IMR-90 (cell line): ENCODE data around the gene CALY. TPM values are rescaled to one million over a fixed set of nuclear protein-coding genes. Genes with fewer than 3 reads are reported as not detected.

Source experiments
- ATAC-seq: fragments of 200-7000 bp; cut with Tn5 transposase; 2 replicates; pipeline ENCODE4 v1.9.1; 2020; ENCODE audit warnings: low read depth, mild to moderate bottlenecking, moderate library complexity
- BruUV-seq: library from RNA; stranded (reverse); fragments of 400-500 nt; replicated peaks from 2 replicates; lab custom pipeline; 2021; lab: Mats Ljungman, UMichigan
- CTCF ChIA-PET: fragments of 300-600 bp; formaldehyde crosslinking; extraction: SDS; loops from one replicate; lab custom pipeline; 2021; ENCODE audit warnings: antibody characterized with exemption; lab: Yijun Ruan, JAX
- POLR2A ChIA-PET: fragments of 300-600 bp; sonication (Branson Sonifier 250); formaldehyde crosslinking; loops from one replicate; lab custom pipeline; 2022; ENCODE audit warnings: antibody characterized with exemption; ENCODE audit not compliant: unreplicated experiment; lab: Charles Lee
- DNase-seq: peaks from one replicate; pipeline ENCODE4 v3.0.0; 2013
- H2AFZ ChIP-seq: replicated peaks from 2 replicates; pipeline ENCODE3; 2013; ENCODE audit warnings: low read length, mild to moderate bottlenecking; ENCODE audit not compliant: poor library complexity
- H2AK5ac ChIP-seq: 2 replicates; pipeline ENCODE4 v1.6.1; 2013; ENCODE audit warnings: low read depth, low read length, inconsistent platforms
- H2AK9ac ChIP-seq: replicated peaks from 2 replicates; pipeline ENCODE3; 2013; ENCODE audit warnings: mild to moderate bottlenecking, low read depth, low read length, moderate library complexity; ENCODE audit not compliant: poor library complexity
- H2BK120ac ChIP-seq: 2 replicates; pipeline ENCODE4 v1.6.1; 2013; ENCODE audit warnings: low read depth, low read length, inconsistent platforms
- H2BK15ac ChIP-seq: 3 replicates; pipeline ENCODE4 v1.6.1; 2013; ENCODE audit warnings: low read depth, low read length, inconsistent platforms
- H2BK20ac ChIP-seq: 2 replicates; pipeline ENCODE4 v1.6.1; 2013; ENCODE audit warnings: low read depth, mild to moderate bottlenecking, inconsistent platforms, low read length, moderate library complexity
- H2BK5ac ChIP-seq: 2 replicates; pipeline ENCODE4 v1.6.1; 2013; ENCODE audit warnings: mild to moderate bottlenecking, low read depth, low read length, inconsistent platforms; ENCODE audit not compliant: poor library complexity, severe bottlenecking
- H3K14ac ChIP-seq: replicated peaks from 2 replicates; pipeline ENCODE4 v1.6.1; 2013; ENCODE audit warnings: low read depth, low read length, inconsistent platforms
- H3K18ac ChIP-seq: 2 replicates; pipeline ENCODE4 v1.6.1; 2013; ENCODE audit warnings: low read depth, low read length, control low read depth
- H3K23ac ChIP-seq: 2 replicates; pipeline ENCODE4 v1.6.1; 2013; ENCODE audit warnings: low read depth, low read length, inconsistent platforms
- H3K27ac ChIP-seq: 2 replicates; pipeline ENCODE4 v1.5.1; 2013; ENCODE audit warnings: mild to moderate bottlenecking, control low read depth, low read length; ENCODE audit not compliant: insufficient read depth
- H3K27me3 ChIP-seq: 2 replicates; pipeline ENCODE4 v1.6.1; 2013; ENCODE audit warnings: low read length; ENCODE audit not compliant: control insufficient read depth, insufficient read depth
- H3K36me3 ChIP-seq: 2 replicates; pipeline ENCODE4 v1.6.1; 2013; ENCODE audit warnings: low read length, mixed read lengths; ENCODE audit not compliant: control insufficient read depth, insufficient read depth
- H3K4ac ChIP-seq: 2 replicates; pipeline ENCODE4 v1.6.1; 2013; ENCODE audit warnings: low read depth, low read length, inconsistent platforms
- H3K4me1 ChIP-seq: 2 replicates; pipeline ENCODE4 v1.6.1; 2013; ENCODE audit warnings: low read length, mixed read lengths; ENCODE audit not compliant: control insufficient read depth, insufficient read depth
- H3K4me2 ChIP-seq: 2 replicates; pipeline ENCODE4 v1.6.1; 2013; ENCODE audit warnings: low read depth, mild to moderate bottlenecking, control low read depth, low read length, moderate library complexity
- H3K4me3 ChIP-seq: 2 replicates; pipeline ENCODE4 v1.5.1; 2013; ENCODE audit warnings: low read depth, mild to moderate bottlenecking, control low read depth, low read length, moderate library complexity; ENCODE audit not compliant: insufficient read depth
- H3K56ac ChIP-seq: 2 replicates; pipeline ENCODE4 v1.6.1; 2013; ENCODE audit warnings: low read length, inconsistent platforms; ENCODE audit not compliant: insufficient read depth; ENCODE audit errors: extremely low read depth
- H3K79me1 ChIP-seq, 2 experiments: 2 replicates each; pipeline ENCODE4 v1.6.1; 2013; ENCODE audit warnings: low read length in 2 of 2, inconsistent platforms in 1 of 2, low read depth in 1 of 2
- H3K9ac ChIP-seq: 2 replicates; pipeline ENCODE4 v1.6.1; 2013; ENCODE audit warnings: low read depth, low read length, control low read depth
- H3K9me1 ChIP-seq: 2 replicates; pipeline ENCODE4 v1.6.1; 2013; ENCODE audit warnings: low read length, inconsistent platforms; ENCODE audit not compliant: insufficient read depth
- H3K9me3 ChIP-seq: 2 replicates; pipeline ENCODE4 v1.6.1; 2013; ENCODE audit warnings: low read length; ENCODE audit not compliant: control insufficient read depth, insufficient read depth
- H4K20me1 ChIP-seq: 2 replicates; pipeline ENCODE4 v1.6.1; 2013; ENCODE audit warnings: low read length, inconsistent platforms; ENCODE audit not compliant: insufficient read depth
- H4K5ac ChIP-seq: 2 replicates; pipeline ENCODE4 v1.6.1; 2013; ENCODE audit warnings: mild to moderate bottlenecking, low read depth, low read length, control low read depth
- H4K8ac ChIP-seq, 2 experiments: 2 replicates each; pipeline ENCODE4 v1.6.1; 2013; ENCODE audit warnings: low read depth in 2 of 2, low read length in 2 of 2, control low read depth in 1 of 2, inconsistent platforms in 1 of 2
- H4K91ac ChIP-seq: 2 replicates; pipeline ENCODE4 v1.6.1; 2013; ENCODE audit warnings: low read depth, low read length, inconsistent platforms; ENCODE audit not compliant: insufficient read depth
- BHLHE40 ChIP-seq: fragments of 150-350 bp; IDR thresholded peaks from 2 replicates; pipeline ENCODE4 v1.6.1; 2016; ENCODE audit warnings: mild to moderate bottlenecking, low read depth, low read length
- CEBPB ChIP-seq: IDR thresholded peaks from 2 replicates; pipeline ENCODE4 v1.6.1; 2012; ENCODE audit warnings: low read depth, low read length, improper control_type of control experiment
- CHD1 ChIP-seq: IDR thresholded peaks from 2 replicates; pipeline ENCODE4 v1.6.1; 2012; ENCODE audit warnings: low read depth, low read length, improper control_type of control experiment
- CTCF ChIP-seq: conservative IDR thresholded peaks from 2 replicates; pipeline ENCODE4 v1.5.1; 2012; ENCODE audit warnings: mild to moderate bottlenecking, low read depth, low read length, improper control_type of control experiment
- ELK1 ChIP-seq: fragments of 150-350 bp; IDR thresholded peaks from 2 replicates; pipeline ENCODE4 v1.6.1; 2016; ENCODE audit warnings: low read depth, mild to moderate bottlenecking, low read length, moderate library complexity, borderline replicate concordance
- MAFK ChIP-seq: IDR thresholded peaks from 2 replicates; pipeline ENCODE4 v1.6.1; 2012; ENCODE audit warnings: low read depth, low read length, improper control_type of control experiment
- MAZ ChIP-seq: IDR thresholded peaks from 2 replicates; pipeline ENCODE4 v1.6.1; 2012; ENCODE audit warnings: low read depth, mild to moderate bottlenecking, low read length, improper control_type of control experiment, moderate library complexity, borderline replicate concordance
- MXI1 ChIP-seq: IDR thresholded peaks from 2 replicates; pipeline ENCODE4 v1.6.1; 2012; ENCODE audit warnings: low read depth, mild to moderate bottlenecking, low read length, moderate library complexity, borderline replicate concordance
- NFE2L2 ChIP-seq: fragments of 150-350 bp; IDR thresholded peaks from 2 replicates; pipeline ENCODE4 v1.6.1; 2016; ENCODE audit warnings: low read depth, mild to moderate bottlenecking, low read length
- POLR2A ChIP-seq: IDR thresholded peaks from 2 replicates; pipeline ENCODE4 v1.6.1; 2012; ENCODE audit warnings: mild to moderate bottlenecking, low read depth, low read length
- RAD21 ChIP-seq: IDR thresholded peaks from 2 replicates; pipeline ENCODE4 v1.6.1; 2012; ENCODE audit warnings: low read length, improper control_type of control experiment
- RCOR1 ChIP-seq: IDR thresholded peaks from 2 replicates; pipeline ENCODE4 v1.6.1; 2012; ENCODE audit warnings: mild to moderate bottlenecking, low read length, improper control_type of control experiment; ENCODE audit not compliant: insufficient replicate concordance
- SMC3 ChIP-seq: fragments of 150-350 bp; IDR thresholded peaks from 2 replicates; pipeline ENCODE4 v1.6.1; 2016; ENCODE audit warnings: low read depth, mild to moderate bottlenecking, antibody characterized with exemption, low read length, moderate library complexity
- USF2 ChIP-seq: fragments of 150-350 bp; IDR thresholded peaks from 2 replicates; pipeline ENCODE4 v1.6.1; 2017; ENCODE audit warnings: mild to moderate bottlenecking, antibody characterized with exemption, low read length, low read depth
- WGBS, 2 experiments: methylation state at CpG; one replicate each; pipeline versions ENCODE4 v1.1.5 to v1.1.7; 2013; ENCODE audit warnings: missing lambda C conversion rate in 2 of 2; ENCODE audit not compliant: insufficient read length in 1 of 2; ENCODE audit errors: extremely low coverage in 2 of 2; 5-methylcytosine and 5-hydroxymethylcytosine counted together
- dilution Hi-C: fragments of 300-500 bp; cut with HindIII; formaldehyde crosslinking; loops from one replicate; pipeline ENCODE4 v1.14.3; 2018; ENCODE audit warnings: low sequenced_read_pairs; ENCODE audit not compliant: unreplicated experiment
- in situ Hi-C: fragments of 300-500 bp; cut with MboI; formaldehyde crosslinking; loops from 3 replicates; pipeline ENCODE4 v1.14.3; 2019; ENCODE audit warnings: low sequenced_read_pairs, inconsistent platforms, mixed read lengths
- intact Hi-C: fragments of 100-400 bp; cut with micrococcal nuclease; formaldehyde crosslinking; loops from 2 replicates; pipeline ENCODE4 v1.10.0; 2022
- polyA plus RNA-seq, 3 experiments: library from polyadenylated mRNA; depleted of rRNA; stranded (reverse); fragments of >200 nt; gene quantifications; 2 replicates each; pipeline ENCODE4 v1.2.3, GENCODE V29; 2012; ENCODE audit warnings: low replicate concordance in 1 of 3
- total RNA-seq: library from RNA; depleted of rRNA; stranded (reverse); fragments of >200 nt; gene quantifications from 2 replicates; pipeline ENCODE4 v1.2.3, GENCODE V29; 2012

Gene CALY
- total and polyA plus RNA-seq, 2 of the 4 experiments (the other 2 are of a cell fraction): 0.34 TPM; not detected in 1

- H3K18ac ChIP-seq: no peak overlapping the region
- 99% methylated on average over 20 of the region's 24 CpGs; no CpG with 5 or more reads in 1 of the 2 experiments for WGBS, 2 experiments
- no peak overlapping the region for H3K4ac ChIP-seq
- H2BK15ac ChIP-seq: no peak overlapping the region
- H2BK5ac ChIP-seq: no peak overlapping the region
- H3K4me3 ChIP-seq: no peak overlapping the region
- H3K27ac ChIP-seq: no peak overlapping the region
- H2AFZ ChIP-seq: no peak overlapping the region
- peaks cover 75% of the 10 kb centered on the region for H3K36me3 ChIP-seq
- H3K79me1 ChIP-seq: peaks cover 3 to 9% of the 10 kb centered on the region in 2 experiments; a peak in 3 of 4 replicates
- no peaks in the 10 kb centered on the region for H3K27me3 ChIP-seq
- dilution Hi-C loops: no loop called here
- no peaks in the 10 kb centered on the region for H4K20me1 ChIP-seq
- BruUV-seq: no TSS peak
- H2AK5ac ChIP-seq: no peak overlapping the region
- ATAC-seq (no peak), DNase-seq (no peak)
- no peak overlapping the region for H3K23ac ChIP-seq
- CTCF ChIA-PET: no interaction called here
- H3K4me1 ChIP-seq: no peaks in the 10 kb centered on the region
- no peaks in the 10 kb centered on the region for H3K9me1 ChIP-seq
- H3K56ac ChIP-seq: no peak overlapping the region
- no peak overlapping the region for H2BK20ac ChIP-seq
- POLR2A ChIA-PET: no interaction called here
- H2AK9ac ChIP-seq: no peak overlapping the region
- no peak overlapping the region for H3K4me2 ChIP-seq
- H4K8ac ChIP-seq: no peak overlapping the region
- no peak overlapping the region for H4K5ac ChIP-seq
- H3K9ac ChIP-seq: no peak overlapping the region
- no peak overlapping the region for H2BK120ac ChIP-seq
- H4K91ac ChIP-seq: no peak overlapping the region
- intact Hi-C loops: no loop called here
- in situ Hi-C loops: no loop called here
- no peak for TF ChIP-seq RCOR1
- TF ChIP-seq BHLHE40: no peak
- no peak for TF ChIP-seq NFE2L2
- no peak for TF ChIP-seq CEBPB
- no peak for TF ChIP-seq MXI1
- no peak for TF ChIP-seq CTCF
- TF ChIP-seq SMC3: no peak
- no peak for TF ChIP-seq CHD1
- TF ChIP-seq MAFK: no peak
- no peak for TF ChIP-seq USF2
- TF ChIP-seq MAZ: no peak
- no peak for TF ChIP-seq RAD21
- no peak for TF ChIP-seq ELK1
- TF ChIP-seq POLR2A: no peak
- no peaks in the 10 kb centered on the region for H3K9me3 ChIP-seq
- no peak overlapping the region for H3K14ac ChIP-seq
Measured at GRCh38 chr10:133283931-133284330, 52.8 kb downstream of the CALY start.
